Endothelial cell of umbilical vein (primary cell): Measurements from ENCODE around the gene LIN54. TPM values are rescaled to one million over a fixed set of nuclear protein-coding genes. Genes with fewer than 3 reads are reported as not detected.

Experiments
- BruUV-seq: library from RNA; stranded (reverse); fragments of 400-500 nt; replicated peaks from 2 replicates; lab custom pipeline; 2021; lab: Mats Ljungman, UMichigan
- CTCF ChIA-PET: fragments of 300-600, 350-600 bp; sonication (Branson Sonifier 250); formaldehyde crosslinking; loops from one replicate; lab custom pipeline; 2021; ENCODE audit warnings: antibody characterized with exemption, inconsistent platforms; lab: Charles Lee
- POLR2A ChIA-PET: fragments of 300-600, 350-600 bp; sonication (Branson Sonifier 250); formaldehyde crosslinking; loops from one replicate; lab custom pipeline; 2021; ENCODE audit warnings: antibody characterized with exemption, inconsistent platforms; lab: Charles Lee
- DNase-seq: peaks from one replicate; pipeline ENCODE4 v3.0.0-alpha.2; 2011; ENCODE audit warnings: low read depth, low spot score
- FAIRE-seq: peaks from 2 replicates; lab custom pipeline; 2011; peaks lifted over from hg19 to GRCh38; lab: Jason Lieb, UNC
- H2AFZ ChIP-seq: 2 replicates; pipeline ENCODE4 v1.6.0; 2012; ENCODE audit warnings: low read depth, low read length, control low read depth, inconsistent platforms
- H3K27ac ChIP-seq: 2 replicates; pipeline ENCODE4 v1.5.1; 2011; ENCODE audit warnings: low read depth, mild to moderate bottlenecking, control low read depth, low read length, moderate library complexity; ENCODE audit not compliant: insufficient read depth
- H3K27me3 ChIP-seq, 2 experiments: 2 replicates each; pipeline versions ENCODE4 v1.6.0 to v1.6.1; 2011; ENCODE audit warnings: low read length in 2 of 2, mixed read lengths in 1 of 2; ENCODE audit not compliant: control insufficient read depth in 2 of 2, insufficient read depth in 2 of 2
- H3K36me3 ChIP-seq, 2 experiments: 2 replicates in 1 of 2; 3 replicates in 1 of 2; pipeline ENCODE4 v1.5.1; 2011; ENCODE audit warnings: low read length in 2 of 2, mild to moderate bottlenecking in 1 of 2, moderate library complexity in 1 of 2; ENCODE audit not compliant: control insufficient read depth in 2 of 2, insufficient read depth in 2 of 2; ENCODE audit errors: extremely low read depth in 1 of 2
- H3K4me1 ChIP-seq: 3 replicates; pipeline ENCODE4 v1.5.1; 2011; ENCODE audit warnings: mild to moderate bottlenecking, low read length; ENCODE audit not compliant: control insufficient read depth, insufficient read depth; ENCODE audit errors: extremely low read depth
- H3K4me2 ChIP-seq: 2 replicates; pipeline ENCODE4 v1.6.1; 2011; ENCODE audit warnings: low read length, control low read depth, mixed read lengths; ENCODE audit not compliant: insufficient read depth
- H3K4me3 ChIP-seq, 3 experiments: fragments of 200-600 bp in 1 of 3; sonication (generic), shearing (Covaris generic) in 1 of 3; replicated peaks in 1 of 3; 2 replicates each; pipeline ENCODE4 v1.5.1; 2011 to 2016; ENCODE audit warnings: control low read depth in 3 of 3, low read length in 3 of 3, mild to moderate bottlenecking in 2 of 3, inconsistent platforms in 1 of 3, low read depth in 1 of 3, moderate library complexity in 1 of 3; ENCODE audit not compliant: insufficient read depth in 1 of 3
- H3K79me2 ChIP-seq: 2 replicates; pipeline ENCODE4 v1.6.0; 2012; ENCODE audit warnings: low read length, inconsistent platforms; ENCODE audit not compliant: control insufficient read depth, insufficient read depth
- H3K9ac ChIP-seq: replicated peaks from 2 replicates; pipeline ENCODE3; 2011; ENCODE audit warnings: low read length, control low read depth; ENCODE audit not compliant: insufficient read depth; ENCODE audit errors: extremely low read depth
- H3K9me1 ChIP-seq: replicated peaks from 3 replicates; pipeline ENCODE4 v1.6.0; 2011; ENCODE audit warnings: mild to moderate bottlenecking, low read length; ENCODE audit not compliant: control insufficient read depth, insufficient read depth; ENCODE audit errors: extremely low read depth
- H3K9me3 ChIP-seq: replicated peaks from 2 replicates; pipeline ENCODE4 v1.5.1; 2012; ENCODE audit warnings: low read length, inconsistent platforms; ENCODE audit not compliant: control insufficient read depth, insufficient read depth
- H4K20me1 ChIP-seq: replicated peaks from 2 replicates; pipeline ENCODE3; 2011; ENCODE audit warnings: mild to moderate bottlenecking, low read length; ENCODE audit not compliant: control insufficient read depth, insufficient read depth; ENCODE audit errors: extremely low read depth
- EZH2 ChIP-seq: IDR thresholded peaks from 2 replicates; pipeline ENCODE4 v1.6.1; 2012; ENCODE audit warnings: borderline replicate concordance, low read depth, mild to moderate bottlenecking, moderate library complexity, low read length, inconsistent platforms; ENCODE audit not compliant: severe bottlenecking
- FOS ChIP-seq: IDR thresholded peaks from 2 replicates; pipeline ENCODE4 v1.6.1; 2011; ENCODE audit warnings: mild to moderate bottlenecking, low read length, moderate library complexity, borderline replicate concordance; ENCODE audit not compliant: insufficient read depth
- GATA2 ChIP-seq: IDR thresholded peaks from 2 replicates; pipeline ENCODE4 v1.7.0; 2011; ENCODE audit warnings: low read depth, mild to moderate bottlenecking, moderate library complexity, mixed read lengths, low read length; ENCODE audit not compliant: insufficient read length, insufficient read depth
- JUN ChIP-seq: IDR thresholded peaks from 2 replicates; pipeline ENCODE4 v1.6.1; 2011; ENCODE audit warnings: borderline replicate concordance, low read depth; ENCODE audit not compliant: insufficient read length, insufficient read depth
- MYC ChIP-seq: IDR thresholded peaks from one replicate; pipeline ENCODE4 v1.6.1; 2011; ENCODE audit warnings: mild to moderate bottlenecking, low read depth, low read length
- POLR2A ChIP-seq: IDR thresholded peaks from 2 replicates; pipeline ENCODE4 v1.6.1; 2012; ENCODE audit warnings: low read depth, mild to moderate bottlenecking, control low read depth, low read length
- POLR2AphosphoS5 ChIP-seq: IDR thresholded peaks from 2 replicates; pipeline ENCODE4 v1.6.1; 2012; ENCODE audit warnings: low read depth, mild to moderate bottlenecking, control low read depth, low read length, moderate library complexity; ENCODE audit not compliant: insufficient read depth
- dilution Hi-C: fragments of 300-500 bp; cut with MboI; formaldehyde crosslinking; loops from one replicate; pipeline ENCODE4 v1.15.0; 2019; ENCODE audit warnings: low sequenced_read_pairs; ENCODE audit not compliant: extremely low pct_ligation_motif_present
- intact Hi-C: fragments of 100-400 bp; cut with micrococcal nuclease; formaldehyde crosslinking; loops from one replicate; pipeline ENCODE4 v1.10.0; 2022
- polyA plus RNA-seq, 4 experiments: library from polyadenylated mRNA; depleted of rRNA in 3 of 4; stranded (reverse) in 3 of 4; unstranded in 1 of 4; fragments of >200 nt; gene quantifications; 2 replicates each; pipeline versions ENCODE4 v1.2.1 to v1.2.3, GENCODE V29; 2011 to 2012; ENCODE audit warnings: missing spikeins in 1 of 4
- total RNA-seq: library from RNA; stranded (reverse); gene quantifications from 2 replicates; pipeline ENCODE4 v1.2.3, GENCODE V29; 2021
- TF ChIP-seq, protein P1 (sequence below), 2 donors: IDR thresholded peaks; 1 replicate in 1 of 2; 2 replicates in 1 of 2; pipeline ENCODE4 v1.5.1; 2011; ENCODE audit warnings: low read length in 2 of 2, mild to moderate bottlenecking in 2 of 2, moderate library complexity in 2 of 2, control low read depth in 1 of 2, inconsistent platforms in 1 of 2, low read depth in 1 of 2; ENCODE audit not compliant: insufficient read depth in 1 of 2; ENCODE audit errors: extremely low read depth in 1 of 2
- TF ChIP-seq, protein P2 (sequence below): IDR thresholded peaks from 2 replicates; pipeline ENCODE4 v1.6.1; 2011; ENCODE audit not compliant: insufficient read depth, insufficient read length

LIN54 gene
- total and polyA plus RNA-seq, 2 donors (not counting 3 experiments of a cell fraction or from before 2014, with no cell fraction given) = 6.2 to 15.7 TPM

DNA sequence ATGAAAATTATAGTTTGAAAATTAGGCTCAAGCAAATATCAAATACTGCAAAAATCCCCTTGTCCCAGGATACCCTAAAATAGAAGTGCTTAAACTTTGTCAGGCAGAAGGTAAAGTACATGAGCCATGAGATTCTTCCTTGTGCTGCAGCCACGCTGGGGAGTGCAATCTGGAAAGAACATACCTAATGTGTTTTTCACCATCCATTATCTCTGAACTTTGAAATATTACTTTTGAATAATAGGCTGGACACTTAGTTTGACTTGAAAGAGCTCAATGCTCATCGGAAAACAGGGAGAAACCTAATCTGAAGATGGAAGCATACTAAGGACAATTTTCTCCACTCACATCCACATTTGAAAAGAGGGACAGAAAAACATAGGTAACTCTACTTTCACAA, 91.2 kb downstream of the LIN54 start:
- H3K4me2 ChIP-seq = no peak overlapping the region
- H3K9me1 ChIP-seq = no peaks in the 10 kb centered on the region
- no peaks in the 10 kb centered on the region for H4K20me1 ChIP-seq
- H2AFZ ChIP-seq = no peak overlapping the region
- peaks cover 0 to 2% of the 10 kb centered on the region in 2 experiments for H3K36me3 ChIP-seq
- POLR2A ChIA-PET = no interaction called here
- FAIRE-seq (no peak), DNase-seq (no peak)
- no peak overlapping the region for H3K27ac ChIP-seq
- H3K4me1 ChIP-seq = no peaks in the 10 kb centered on the region
- H3K4me3 ChIP-seq = no peak overlapping the region
- intact Hi-C loops (no loop called here), dilution Hi-C loops (no loop called here)
- no peaks in the 10 kb centered on the region for H3K79me2 ChIP-seq
- H3K9ac ChIP-seq = no peak overlapping the region
- BruUV-seq = no TSS peak
- TF ChIP-seq POLR2A (no peak), JUN (no peak), EZH2 (no peak), GATA2 (no peak), POLR2AphosphoS5 (no peak), FOS (no peak), MYC (no peak)
- TF ChIP-seq, protein P1, sequence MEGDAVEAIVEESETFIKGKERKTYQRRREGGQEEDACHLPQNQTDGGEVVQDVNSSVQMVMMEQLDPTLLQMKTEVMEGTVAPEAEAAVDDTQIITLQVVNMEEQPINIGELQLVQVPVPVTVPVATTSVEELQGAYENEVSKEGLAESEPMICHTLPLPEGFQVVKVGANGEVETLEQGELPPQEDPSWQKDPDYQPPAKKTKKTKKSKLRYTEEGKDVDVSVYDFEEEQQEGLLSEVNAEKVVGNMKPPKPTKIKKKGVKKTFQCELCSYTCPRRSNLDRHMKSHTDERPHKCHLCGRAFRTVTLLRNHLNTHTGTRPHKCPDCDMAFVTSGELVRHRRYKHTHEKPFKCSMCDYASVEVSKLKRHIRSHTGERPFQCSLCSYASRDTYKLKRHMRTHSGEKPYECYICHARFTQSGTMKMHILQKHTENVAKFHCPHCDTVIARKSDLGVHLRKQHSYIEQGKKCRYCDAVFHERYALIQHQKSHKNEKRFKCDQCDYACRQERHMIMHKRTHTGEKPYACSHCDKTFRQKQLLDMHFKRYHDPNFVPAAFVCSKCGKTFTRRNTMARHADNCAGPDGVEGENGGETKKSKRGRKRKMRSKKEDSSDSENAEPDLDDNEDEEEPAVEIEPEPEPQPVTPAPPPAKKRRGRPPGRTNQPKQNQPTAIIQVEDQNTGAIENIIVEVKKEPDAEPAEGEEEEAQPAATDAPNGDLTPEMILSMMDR (IDR thresholded peaks at IDR 0.05; ENCODE audit: extremely low read depth in 1 of 2, insufficient read depth in 1 of 2, low read depth in 1 of 2, low read length in 2 of 2) = no peak
- TF ChIP-seq, protein P2, sequence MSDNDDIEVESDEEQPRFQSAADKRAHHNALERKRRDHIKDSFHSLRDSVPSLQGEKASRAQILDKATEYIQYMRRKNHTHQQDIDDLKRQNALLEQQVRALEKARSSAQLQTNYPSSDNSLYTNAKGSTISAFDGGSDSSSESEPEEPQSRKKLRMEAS = no peak
- H3K9me3 ChIP-seq = no peaks in the 10 kb centered on the region
- H3K27me3 ChIP-seq = no peaks in the 10 kb centered on the region
- CTCF ChIA-PET = no interaction called here
